ENCODE data around the gene PLA2G6. TPM values are rescaled to one million over a fixed set of nuclear protein-coding genes. Genes with fewer than 3 reads are reported as not detected.

The PLA2G6 gene
- total RNA-seq, 2 donors from 2014 or later: 60.6 to 60.7 TPM

DNA sequence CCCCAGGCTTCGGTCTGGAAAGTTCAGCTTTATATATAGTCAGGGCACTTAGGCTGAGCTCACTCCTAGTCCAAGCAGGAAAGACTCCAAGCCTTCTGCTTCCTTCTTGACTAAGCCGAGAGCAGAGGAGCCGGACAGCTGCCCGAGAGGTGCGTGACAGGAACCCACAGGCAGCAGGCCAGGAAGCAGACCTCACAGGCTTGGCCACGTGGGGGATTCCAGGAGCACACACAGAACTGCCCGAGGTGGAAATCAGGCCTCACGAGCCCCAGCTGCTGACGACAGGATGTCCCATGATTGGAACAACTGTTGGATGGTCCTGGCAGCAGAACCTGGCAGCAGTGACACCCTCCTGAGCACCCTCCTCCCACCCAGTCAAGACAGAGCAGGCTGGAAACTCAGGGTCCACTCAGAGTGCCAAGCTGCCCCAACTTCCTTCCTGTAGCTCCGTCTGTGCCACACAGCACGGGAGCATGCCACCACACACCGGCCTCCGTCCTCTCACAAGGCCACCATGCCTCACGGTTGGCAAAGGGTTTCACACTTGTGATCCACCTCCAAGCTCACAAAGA lies 5.4 kb downstream of the PLA2G6 start:
- H3K27ac ChIP-seq (ENCODE audit: low read depth, low read length): no peak overlapping the region
- H3K27me3 Mint-ChIP-seq (ENCODE audit: insufficient read depth): no peaks in the 10 kb centered on the region
- H3K27me3 ChIP-seq (ENCODE audit: control insufficient read depth, insufficient read depth, low read length, poor library complexity, severe bottlenecking): no peaks in the 10 kb centered on the region
- no peak overlapping the region for H3K4me3 ChIP-seq (ENCODE audit: low read length)
- TF ChIP-seq, protein P1, sequence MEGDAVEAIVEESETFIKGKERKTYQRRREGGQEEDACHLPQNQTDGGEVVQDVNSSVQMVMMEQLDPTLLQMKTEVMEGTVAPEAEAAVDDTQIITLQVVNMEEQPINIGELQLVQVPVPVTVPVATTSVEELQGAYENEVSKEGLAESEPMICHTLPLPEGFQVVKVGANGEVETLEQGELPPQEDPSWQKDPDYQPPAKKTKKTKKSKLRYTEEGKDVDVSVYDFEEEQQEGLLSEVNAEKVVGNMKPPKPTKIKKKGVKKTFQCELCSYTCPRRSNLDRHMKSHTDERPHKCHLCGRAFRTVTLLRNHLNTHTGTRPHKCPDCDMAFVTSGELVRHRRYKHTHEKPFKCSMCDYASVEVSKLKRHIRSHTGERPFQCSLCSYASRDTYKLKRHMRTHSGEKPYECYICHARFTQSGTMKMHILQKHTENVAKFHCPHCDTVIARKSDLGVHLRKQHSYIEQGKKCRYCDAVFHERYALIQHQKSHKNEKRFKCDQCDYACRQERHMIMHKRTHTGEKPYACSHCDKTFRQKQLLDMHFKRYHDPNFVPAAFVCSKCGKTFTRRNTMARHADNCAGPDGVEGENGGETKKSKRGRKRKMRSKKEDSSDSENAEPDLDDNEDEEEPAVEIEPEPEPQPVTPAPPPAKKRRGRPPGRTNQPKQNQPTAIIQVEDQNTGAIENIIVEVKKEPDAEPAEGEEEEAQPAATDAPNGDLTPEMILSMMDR (conservative IDR thresholded peaks at IDR 0.05): no peak
- H3K36me3 Mint-ChIP-seq (ENCODE audit: low read depth): peaks cover 6% of the 10 kb centered on the region
- 88 to 90% methylated on average over 12 to 14 of the region's 14 CpGs for WGBS, 2 experiments (ENCODE audit: insufficient coverage in 1 of 2, insufficient read length in 1 of 2)
- H3K9me3 ChIP-seq (ENCODE audit: control insufficient read depth, low read length): no peaks in the 10 kb centered on the region
- H3K27ac Mint-ChIP-seq: peak overlapping the region; percentile 30
- peaks cover 28% of the 10 kb centered on the region for H3K4me1 Mint-ChIP-seq
- peaks cover 6% of the 10 kb centered on the region for H3K4me1 ChIP-seq (ENCODE audit: control insufficient read depth, insufficient read depth, low read length)
- H3K4me3 Mint-ChIP-seq: no peak overlapping the region
- H3K9me3 Mint-ChIP-seq: no peaks in the 10 kb centered on the region
- no peak overlapping the region for H3K9ac ChIP-seq (ENCODE audit: extremely low read depth, low read length, poor library complexity, severe bottlenecking)
- no peak for DNase-seq
- no peaks in the 10 kb centered on the region for H3K36me3 ChIP-seq (ENCODE audit: control insufficient read depth, insufficient read depth, low read length)

- H3K27me3 Mint-ChIP-seq (ENCODE audit: insufficient read depth): no peaks in the 10 kb centered on the region
- Histone ChIP-seq H3K36me3 (ENCODE audit: control insufficient read depth, insufficient read depth, low read length) (no peaks in the 10 kb centered on the region), H3K4me1 (ENCODE audit: control insufficient read depth, insufficient read depth, low read length) (peaks cover 2% of the 10 kb centered on the region), H3K27ac (ENCODE audit: low read depth, low read length) (no peak overlapping the region), H3K4me3 (ENCODE audit: low read length) (no peak overlapping the region), H3K27me3 (ENCODE audit: control insufficient read depth, insufficient read depth, low read length, poor library complexity, severe bottlenecking) (no peaks in the 10 kb centered on the region), H3K9ac (ENCODE audit: extremely low read depth, low read length, poor library complexity, severe bottlenecking) (no peak overlapping the region), H3K9me3 (ENCODE audit: control insufficient read depth, low read length) (no peaks in the 10 kb centered on the region)
- no peak overlapping the region for H3K4me3 Mint-ChIP-seq
- 96 to 97% methylated on average over 12 to 17 of the region's 17 CpGs for WGBS, 2 experiments (ENCODE audit: insufficient coverage in 1 of 2, insufficient read length in 1 of 2)
- peaks cover 6% of the 10 kb centered on the region for H3K36me3 Mint-ChIP-seq (ENCODE audit: low read depth)
- no peaks in the 10 kb centered on the region for H3K9me3 Mint-ChIP-seq
- H3K27ac Mint-ChIP-seq: no peak overlapping the region
- TF ChIP-seq, protein P1 (conservative IDR thresholded peaks at IDR 0.05): no peak
- H3K4me1 Mint-ChIP-seq: peaks cover 21% of the 10 kb centered on the region
- no peak for DNase-seq
These were observed 6.2 kb downstream of the PLA2G6 start for GRCh38 chr22:38175206-38176118.

- no peaks in the 10 kb centered on the region for H3K27me3 ChIP-seq (ENCODE audit: control insufficient read depth, insufficient read depth, low read length, poor library complexity, severe bottlenecking)
- no peak overlapping the region for H3K9ac ChIP-seq (ENCODE audit: extremely low read depth, low read length, poor library complexity, severe bottlenecking)
- DNase-seq: no peak
- no peaks in the 10 kb centered on the region for H3K36me3 ChIP-seq (ENCODE audit: control insufficient read depth, insufficient read depth, low read length)
- H3K9me3 Mint-ChIP-seq: no peaks in the 10 kb centered on the region
- H3K27ac ChIP-seq (ENCODE audit: low read depth, low read length): no peak overlapping the region
- H3K4me1 ChIP-seq (ENCODE audit: control insufficient read depth, insufficient read depth, low read length): no peaks in the 10 kb centered on the region
- H3K27ac Mint-ChIP-seq: no peak overlapping the region
- no peaks in the 10 kb centered on the region for H3K27me3 Mint-ChIP-seq (ENCODE audit: insufficient read depth)
- no peak overlapping the region for H3K4me3 ChIP-seq (ENCODE audit: low read length)
- no peaks in the 10 kb centered on the region for H3K9me3 ChIP-seq (ENCODE audit: control insufficient read depth, low read length)
- peaks cover 12% of the 10 kb centered on the region for H3K4me1 Mint-ChIP-seq
- WGBS, 2 experiments (ENCODE audit: insufficient coverage in 1 of 2, insufficient read length in 1 of 2): 87 to 91% methylated on average over 9 to 14 of the region's 14 CpGs
- peaks cover 4% of the 10 kb centered on the region for H3K36me3 Mint-ChIP-seq (ENCODE audit: low read depth)
- TF ChIP-seq, protein P1 (conservative IDR thresholded peaks at IDR 0.05): no peak
- H3K4me3 Mint-ChIP-seq: no peak overlapping the region
These were observed 7.0 kb downstream of the PLA2G6 start for GRCh38 chr22:38174626-38175025.
